Hepatocyte (in vitro differentiated cells): ENCODE data around the gene PUSL1.

Source experiments
- CTCF ChIP-seq: fragments of 200-600 bp; sonication (generic); IDR thresholded peaks from 2 replicates; pipeline ENCODE4 v1.5.1; 2016; ENCODE audit warnings: antibody characterized with exemption, mild to moderate bottlenecking; ENCODE audit not compliant: poor library complexity
- EZH2phosphoT487 ChIP-seq: fragments of 200-600 bp; sonication (generic); IDR thresholded peaks from one replicate; pipeline ENCODE4 v1.6.1; 2018; ENCODE audit warnings: antibody characterized with exemption, mild to moderate bottlenecking, low read depth, moderate library complexity; ENCODE audit not compliant: unreplicated experiment, severe bottlenecking

GRCh38 chr1:1274931-1275431, 33.4 kb upstream of the PUSL1 start:
- no peak for TF ChIP-seq CTCF
- no peak for TF ChIP-seq EZH2phosphoT487
